ENCODE results near the gene SPATS2L. TPM values are rescaled to one million over a fixed set of nuclear protein-coding genes. Genes with fewer than 3 reads are reported as not detected.

The SPATS2L gene
- total and polyA plus RNA-seq, 2 donors (not counting 1 experiment from before 2014, with no cell fraction given) = 0.27 to 0.44 TPM

DNA sequence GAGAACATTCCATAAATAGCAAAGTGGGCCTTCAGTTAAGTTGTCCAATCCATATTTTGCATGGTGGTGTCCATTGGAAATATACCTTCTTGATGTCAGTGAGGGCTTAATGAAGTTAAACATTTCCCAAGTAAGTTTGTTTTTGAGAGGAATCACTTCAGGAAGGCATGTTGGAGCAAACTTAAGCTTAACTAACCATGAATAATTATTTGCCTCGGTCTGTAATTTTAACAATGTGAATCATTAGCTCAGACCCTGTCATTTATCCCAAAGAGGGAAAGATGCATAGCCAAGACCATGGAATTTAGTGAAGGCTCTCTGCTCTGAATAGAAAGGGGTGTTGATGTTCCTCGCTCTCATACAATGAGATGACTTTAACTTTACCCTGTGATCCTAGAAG is 47.4 kb downstream of the SPATS2L start:
- H3K4me3 ChIP-seq (ENCODE audit: control extremely low read depth in 1 of 5, extremely low read depth in 1 of 5, insufficient read depth in 1 of 5, low read depth in 2 of 5, low read length in 4 of 5) = no peak overlapping the region
- no peaks in the 10 kb centered on the region for H3K79me2 ChIP-seq (ENCODE audit: control insufficient read depth, insufficient read depth, low read length)
- 100% methylated on average over 1 of the region's 2 CpGs for WGBS (ENCODE audit: insufficient coverage)
- CTCF ChIA-PET = no interaction called here
- H3K27ac ChIP-seq (ENCODE audit: low read length in 2 of 2) = no peak overlapping the region
- H4K20me1 ChIP-seq (ENCODE audit: control insufficient read depth, insufficient read depth, low read length, poor library complexity, severe bottlenecking) = no peaks in the 10 kb centered on the region
- Mint-ChIP-seq H3K27me3 (peaks cover 17% of the 10 kb centered on the region), H3K4me3 (no peak overlapping the region), H3K27ac (no peak overlapping the region), H3K9me3 (ENCODE audit: insufficient read depth) (no peaks in the 10 kb centered on the region), H3K4me1 (no peaks in the 10 kb centered on the region)
- no peak for ATAC-seq (ENCODE audit: low read depth)
- no peak overlapping the region for H2AFZ ChIP-seq (ENCODE audit: insufficient read depth, low read depth, low read length, poor library complexity, severe bottlenecking)
- no peak overlapping the region for H3K4me2 ChIP-seq (replicated peaks; ENCODE audit: low read depth, low read length, poor library complexity, severe bottlenecking)
- no peaks in the 10 kb centered on the region for H3K4me1 ChIP-seq (ENCODE audit: control insufficient read depth in 2 of 2, insufficient read depth in 2 of 2, low read length in 2 of 2)
- H3K27me3 ChIP-seq (replicated peaks in 1 of 4; ENCODE audit: control extremely low read depth in 1 of 4, control insufficient read depth in 3 of 4, insufficient read depth in 4 of 4, low read length in 3 of 4) = no peaks in the 10 kb centered on the region
- POLR2A ChIA-PET = no interaction called here
- TF ChIP-seq, protein P1, sequence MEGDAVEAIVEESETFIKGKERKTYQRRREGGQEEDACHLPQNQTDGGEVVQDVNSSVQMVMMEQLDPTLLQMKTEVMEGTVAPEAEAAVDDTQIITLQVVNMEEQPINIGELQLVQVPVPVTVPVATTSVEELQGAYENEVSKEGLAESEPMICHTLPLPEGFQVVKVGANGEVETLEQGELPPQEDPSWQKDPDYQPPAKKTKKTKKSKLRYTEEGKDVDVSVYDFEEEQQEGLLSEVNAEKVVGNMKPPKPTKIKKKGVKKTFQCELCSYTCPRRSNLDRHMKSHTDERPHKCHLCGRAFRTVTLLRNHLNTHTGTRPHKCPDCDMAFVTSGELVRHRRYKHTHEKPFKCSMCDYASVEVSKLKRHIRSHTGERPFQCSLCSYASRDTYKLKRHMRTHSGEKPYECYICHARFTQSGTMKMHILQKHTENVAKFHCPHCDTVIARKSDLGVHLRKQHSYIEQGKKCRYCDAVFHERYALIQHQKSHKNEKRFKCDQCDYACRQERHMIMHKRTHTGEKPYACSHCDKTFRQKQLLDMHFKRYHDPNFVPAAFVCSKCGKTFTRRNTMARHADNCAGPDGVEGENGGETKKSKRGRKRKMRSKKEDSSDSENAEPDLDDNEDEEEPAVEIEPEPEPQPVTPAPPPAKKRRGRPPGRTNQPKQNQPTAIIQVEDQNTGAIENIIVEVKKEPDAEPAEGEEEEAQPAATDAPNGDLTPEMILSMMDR (IDR thresholded peaks at IDR 0.05) = no peak
- no peak for TF ChIP-seq EZH2 (IDR thresholded peaks at IDR 0.05; ENCODE audit: borderline replicate concordance, insufficient read depth, low read depth, low read length, poor library complexity, severe bottlenecking)
- H3K36me3 ChIP-seq (replicated peaks in 1 of 2; ENCODE audit: control extremely low read depth in 1 of 2, control insufficient read depth in 1 of 2, extremely low read depth in 1 of 2, insufficient read depth in 2 of 2, low read length in 1 of 2) = no peaks in the 10 kb centered on the region
- H3K9me3 ChIP-seq (ENCODE audit: control extremely low read depth in 1 of 3, control insufficient read depth in 2 of 3, insufficient read depth in 1 of 3, low read length in 2 of 3) = no peaks in the 10 kb centered on the region
- no peak overlapping the region for H3K9ac ChIP-seq (ENCODE audit: low read length)
- intact Hi-C loops (cut with micrococcal nuclease) = no loop called here
- DNase-seq = no peak

DNA sequence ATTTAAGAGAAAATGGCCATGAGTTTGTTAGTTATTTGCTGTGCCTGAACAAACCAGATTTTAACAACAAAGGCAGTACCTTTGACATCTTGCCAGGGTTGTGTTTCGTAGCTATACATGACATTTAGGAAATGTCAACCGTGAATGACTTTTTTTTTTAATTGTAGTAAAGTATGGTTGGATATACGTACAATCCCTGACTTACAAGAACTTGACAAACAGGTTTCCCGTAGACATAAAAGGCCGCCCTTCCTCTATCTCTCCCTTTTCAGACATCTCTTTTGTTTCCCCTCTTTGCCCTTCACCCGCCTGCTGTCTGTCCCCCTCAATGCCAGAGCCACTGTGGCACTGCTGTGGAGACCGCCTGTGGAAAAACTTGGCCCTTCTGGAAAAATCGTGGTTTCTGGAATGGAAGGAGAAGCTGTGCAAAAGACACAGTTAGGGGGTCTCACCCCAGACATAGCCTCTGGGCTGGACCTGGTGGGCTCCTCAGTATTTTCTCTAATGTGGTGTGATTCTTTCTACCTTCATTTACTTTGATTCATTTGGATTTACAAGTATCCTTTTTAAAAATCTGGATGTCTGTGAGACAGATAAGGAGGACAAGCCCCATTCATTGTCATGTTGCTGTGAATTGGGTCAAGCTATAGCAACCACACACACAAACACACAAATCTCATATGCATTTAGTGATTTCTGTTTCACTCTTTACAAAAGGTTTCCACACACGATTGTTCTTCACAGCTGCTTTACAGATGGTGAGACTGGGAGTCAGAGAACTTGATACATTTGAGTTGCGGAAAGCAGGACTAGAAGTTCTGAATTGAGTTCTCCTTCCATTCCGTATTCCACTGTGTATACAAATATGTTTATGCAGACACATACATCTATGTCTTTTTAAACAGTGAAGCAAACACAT is 48.6 kb downstream of the SPATS2L start:
- no CpG with 5 or more reads among the region's 11 CpGs for WGBS (ENCODE audit: insufficient coverage)
- intact Hi-C loops (cut with micrococcal nuclease) = no loop called here

More for the DNA sequence above, 48.6 kb downstream of the SPATS2L start:
- Histone ChIP-seq H4K20me1 (ENCODE audit: control insufficient read depth, insufficient read depth, low read length, poor library complexity, severe bottlenecking) (no peaks in the 10 kb centered on the region), H3K4me2 (replicated peaks; ENCODE audit: low read depth, low read length, poor library complexity, severe bottlenecking) (no peak overlapping the region), H2AFZ (ENCODE audit: insufficient read depth, low read depth, low read length, poor library complexity, severe bottlenecking) (no peak overlapping the region), H3K4me3 (ENCODE audit: control extremely low read depth in 1 of 5, extremely low read depth in 1 of 5, insufficient read depth in 1 of 5, low read depth in 2 of 5, low read length in 4 of 5) (no peak overlapping the region), H3K9me3 (ENCODE audit: control extremely low read depth in 1 of 3, control insufficient read depth in 2 of 3, insufficient read depth in 1 of 3, low read length in 2 of 3) (no peaks in the 10 kb centered on the region), H3K4me1 (ENCODE audit: control insufficient read depth in 2 of 2, insufficient read depth in 2 of 2, low read length in 2 of 2) (no peaks in the 10 kb centered on the region), H3K27ac (ENCODE audit: low read length in 2 of 2) (no peak overlapping the region), H3K36me3 (replicated peaks in 1 of 2; ENCODE audit: control extremely low read depth in 1 of 2, control insufficient read depth in 1 of 2, extremely low read depth in 1 of 2, insufficient read depth in 2 of 2, low read length in 1 of 2) (no peaks in the 10 kb centered on the region), H3K79me2 (ENCODE audit: control insufficient read depth, insufficient read depth, low read length) (no peaks in the 10 kb centered on the region), H3K27me3 (replicated peaks in 1 of 4; ENCODE audit: control extremely low read depth in 1 of 4, control insufficient read depth in 3 of 4, insufficient read depth in 4 of 4, low read length in 3 of 4) (no peaks in the 10 kb centered on the region), H3K9ac (ENCODE audit: low read length) (no peak overlapping the region)
- POLR2A ChIA-PET = no interaction called here
- Mint-ChIP-seq H3K4me1 (no peaks in the 10 kb centered on the region), H3K9me3 (ENCODE audit: insufficient read depth) (no peaks in the 10 kb centered on the region), H3K27me3 (peaks cover 22% of the 10 kb centered on the region), H3K4me3 (no peak overlapping the region), H3K27ac (no peak overlapping the region)
- ATAC-seq (ENCODE audit: low read depth) (no peak), DNase-seq (no peak)
- CTCF ChIA-PET = no interaction called here
- TF ChIP-seq, protein P1 (IDR thresholded peaks at IDR 0.05) = no peak
- TF ChIP-seq EZH2 (IDR thresholded peaks at IDR 0.05; ENCODE audit: borderline replicate concordance, insufficient read depth, low read depth, low read length, poor library complexity, severe bottlenecking) = no peak
